GM23248 (cell line): Measurements from ENCODE around the gene STKLD1. TPM values are rescaled to one million over a fixed set of nuclear protein-coding genes. Genes with fewer than 3 reads are reported as not detected.

ENCODE experiments used
- DNase-seq: peaks from one replicate; pipeline ENCODE4 v3.0.0-alpha.2; 2015
- H2AFZ ChIP-seq: fragments of 200-600 bp; sonication (generic); 2 replicates; pipeline ENCODE4 v1.6.1; 2016; ENCODE audit warnings: antibody characterized with exemption
- H3F3A ChIP-seq: fragments of 200-600 bp; sonication (generic); 2 replicates; pipeline ENCODE4 v1.6.1; 2016; ENCODE audit warnings: mild to moderate bottlenecking, antibody characterized with exemption, mixed run types; ENCODE audit not compliant: insufficient read depth
- H3K27ac ChIP-seq: fragments of 200-600 bp; sonication (generic); 2 replicates; pipeline ENCODE4 v1.5.1; 2016; ENCODE audit warnings: mild to moderate bottlenecking
- H3K27me3 ChIP-seq: fragments of 200-600 bp; sonication (generic); replicated peaks from 2 replicates; pipeline ENCODE4 v1.6.1; 2016; ENCODE audit warnings: mild to moderate bottlenecking; ENCODE audit not compliant: insufficient read depth
- H3K36me3 ChIP-seq: fragments of 200-600 bp; sonication (generic); 2 replicates; pipeline ENCODE4 v1.6.1; 2016; ENCODE audit warnings: low read depth, mild to moderate bottlenecking
- H3K4me1 ChIP-seq: fragments of 200-600 bp; sonication (generic); 2 replicates; pipeline ENCODE4 v1.6.1; 2016; ENCODE audit warnings: mild to moderate bottlenecking; ENCODE audit not compliant: insufficient read depth
- H3K4me2 ChIP-seq: fragments of 200-600 bp; sonication (generic); one replicate; pipeline ENCODE4 v1.6.1; 2016; ENCODE audit warnings: mild to moderate bottlenecking; ENCODE audit not compliant: unreplicated experiment
- H3K4me3 ChIP-seq: fragments of 200-600 bp; sonication (generic); 2 replicates; pipeline ENCODE4 v1.5.1; 2016; ENCODE audit warnings: mild to moderate bottlenecking
- H3K79me2 ChIP-seq: fragments of 200-600 bp; sonication (generic); 2 replicates; pipeline ENCODE4 v1.6.1; 2016; ENCODE audit warnings: mild to moderate bottlenecking; ENCODE audit not compliant: insufficient read depth
- H3K9ac ChIP-seq: fragments of 200-600 bp; sonication (generic); 2 replicates; pipeline ENCODE4 v1.6.1; 2016; ENCODE audit warnings: mild to moderate bottlenecking
- H3K9me2 ChIP-seq: fragments of 200-600 bp; sonication (generic); 2 replicates; pipeline ENCODE4 v1.6.1; 2016; ENCODE audit warnings: mixed run types, mild to moderate bottlenecking, moderate library complexity; ENCODE audit not compliant: insufficient read depth
- H3K9me3 ChIP-seq: fragments of 200-600 bp; sonication (generic); one replicate; pipeline ENCODE4 v1.6.1; 2017; ENCODE audit warnings: low read depth
- H4K20me1 ChIP-seq: fragments of 200-600 bp; sonication (generic); 2 replicates; pipeline ENCODE4 v1.6.0; 2016; ENCODE audit not compliant: insufficient read depth
- EZH2 ChIP-seq: fragments of 200-600 bp; sonication (generic); IDR thresholded peaks from 2 replicates; pipeline ENCODE4 v1.6.1; 2018; ENCODE audit warnings: antibody characterized with exemption, mild to moderate bottlenecking; ENCODE audit not compliant: insufficient read depth, poor library complexity, severe bottlenecking
- EZH2phosphoT487 ChIP-seq: fragments of 200-600 bp; sonication (generic); IDR thresholded peaks from 2 replicates; pipeline ENCODE4 v1.6.1; 2018; ENCODE audit warnings: antibody characterized with exemption, moderate library complexity, mild to moderate bottlenecking, low read depth; ENCODE audit not compliant: insufficient read depth
- WGBS, 2 experiments: methylation state at CpG; one replicate each; pipeline ENCODE4 v1.1.6; 2015 to 2017; ENCODE audit warnings: low lambda C conversion rate in 2 of 2, low coverage in 1 of 2; ENCODE audit errors: missing lambda C conversion rate in 2 of 2; 5-methylcytosine and 5-hydroxymethylcytosine counted together
- in situ Hi-C: fragments of 300-500 bp; cut with MboI; formaldehyde crosslinking; loops from 2 replicates; pipeline ENCODE4 v1.15.0; 2020
- polyA plus RNA-seq: library from polyadenylated mRNA; unstranded; fragments of >200 nt; fragmentation: Nextera tagmentation; extraction: Ambion mirVana; gene quantifications from 2 replicates; pipeline ENCODE4 v1.2.1, GENCODE V29; 2016
- total RNA-seq: library from RNA; depleted of rRNA; stranded (reverse); fragments of >200 nt; shearing (Covaris generic); gene quantifications from 2 replicates; pipeline ENCODE4 v1.2.3, GENCODE V29; 2014

STKLD1 gene
- total and polyA plus RNA-seq, 2 experiments from 2014 or later: 0.32 to 0.38 TPM

DNA sequence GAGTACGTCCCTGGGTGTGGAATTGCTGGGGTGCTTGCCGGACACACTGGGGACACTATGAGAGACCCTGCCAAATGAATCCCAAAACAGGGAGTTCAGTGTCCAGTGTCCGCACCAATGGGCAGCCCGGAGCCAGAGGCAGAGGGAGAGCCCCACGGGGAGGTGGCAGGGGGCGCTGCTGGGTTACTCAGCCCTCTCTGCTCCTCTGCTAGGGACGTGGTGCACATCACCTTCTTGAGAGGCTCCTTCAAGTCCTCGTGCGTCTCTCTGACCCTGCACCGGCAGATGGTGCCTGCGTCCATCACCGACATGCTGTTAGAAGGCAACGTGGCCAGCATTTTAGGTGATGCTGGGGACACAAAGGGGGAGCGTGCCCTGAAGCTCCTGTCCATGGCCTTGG is 20.8 kb downstream of the STKLD1 start:
- no peaks in the 10 kb centered on the region for H3F3A ChIP-seq
- no peak overlapping the region for H3K4me2 ChIP-seq
- no peak overlapping the region for H3K9ac ChIP-seq
- no peaks in the 10 kb centered on the region for H4K20me1 ChIP-seq
- H3K27ac ChIP-seq: no peak overlapping the region
- peak; percentile 48 for DNase-seq
- no peak overlapping the region for H3K4me3 ChIP-seq
- in situ Hi-C loops: no loop called here
- H3K4me1 ChIP-seq: no peaks in the 10 kb centered on the region
- TF ChIP-seq EZH2 (no peak), EZH2phosphoT487 (no peak)
- no peak overlapping the region for H2AFZ ChIP-seq
- no peaks in the 10 kb centered on the region for H3K36me3 ChIP-seq
- WGBS, 2 experiments: 13 to 16% methylated on average over 14 of the region's 14 CpGs
- no peaks in the 10 kb centered on the region for H3K9me2 ChIP-seq
- H3K79me2 ChIP-seq: no peaks in the 10 kb centered on the region
- no peaks in the 10 kb centered on the region for H3K9me3 ChIP-seq
- peaks cover 6% of the 10 kb centered on the region for H3K27me3 ChIP-seq

DNA sequence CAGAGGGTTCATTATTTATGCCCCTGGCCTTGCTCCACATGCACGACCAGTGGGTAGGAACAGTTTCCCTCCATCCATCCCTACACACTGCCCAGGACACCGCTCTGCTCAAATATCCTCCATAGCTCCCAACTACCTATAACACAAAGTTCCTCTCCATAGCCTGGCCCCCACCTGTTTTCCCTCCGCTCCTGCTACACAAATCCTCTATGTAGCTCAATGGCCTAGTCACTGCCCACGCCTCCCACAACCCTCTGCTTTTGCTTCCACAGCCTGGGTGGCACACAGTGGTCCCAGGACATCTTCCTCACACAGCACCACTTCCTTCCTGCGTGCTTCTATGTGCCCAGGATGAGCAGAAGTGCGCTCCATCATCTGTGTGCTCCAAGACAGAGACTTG is 21.2 kb downstream of the STKLD1 start:
- no peak for DNase-seq
- Histone ChIP-seq H3K4me3 (no peak overlapping the region), H3K9ac (no peak overlapping the region), H3K4me2 (no peak overlapping the region), H3K36me3 (no peaks in the 10 kb centered on the region), H3K27ac (no peak overlapping the region), H3K79me2 (no peaks in the 10 kb centered on the region), H3K9me2 (no peaks in the 10 kb centered on the region), H3K4me1 (no peaks in the 10 kb centered on the region), H3K27me3 (peaks cover 6% of the 10 kb centered on the region), H3K9me3 (no peaks in the 10 kb centered on the region), H3F3A (no peaks in the 10 kb centered on the region), H2AFZ (no peak overlapping the region), H4K20me1 (no peaks in the 10 kb centered on the region)
- TF ChIP-seq EZH2 (no peak), EZH2phosphoT487 (no peak)
- 48 to 54% methylated on average over 6 of the region's 6 CpGs for WGBS, 2 experiments
- in situ Hi-C loops: no loop called here

DNA sequence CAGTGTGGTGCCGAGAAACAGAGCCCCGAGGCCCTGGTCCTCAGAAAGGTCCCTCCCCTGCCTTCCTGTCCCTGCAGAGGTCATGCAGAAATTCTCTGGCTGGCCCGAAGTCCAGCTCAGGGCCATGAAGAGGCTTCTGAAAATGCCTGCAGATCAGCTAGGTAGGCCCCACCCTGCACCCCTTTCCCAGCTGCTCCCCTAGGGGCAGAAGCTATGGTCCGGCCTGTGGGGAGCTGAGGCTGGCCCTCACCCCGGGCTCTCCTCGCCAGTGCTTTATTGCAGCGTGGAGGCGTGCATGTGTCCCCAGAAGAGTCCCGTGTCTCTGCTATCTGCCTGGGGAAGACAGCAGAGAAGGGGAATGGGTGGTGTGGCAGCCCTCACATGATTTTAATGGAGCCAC is 21.7 kb downstream of the STKLD1 start:
- DNase-seq: no peak
- no peaks in the 10 kb centered on the region for H3K79me2 ChIP-seq
- H3K9ac ChIP-seq: no peak overlapping the region
- no peak overlapping the region for H2AFZ ChIP-seq
- H3K9me2 ChIP-seq: no peaks in the 10 kb centered on the region
- TF ChIP-seq EZH2phosphoT487 (no peak), EZH2 (no peak)
- H3K4me1 ChIP-seq: no peaks in the 10 kb centered on the region
- H3K36me3 ChIP-seq: no peaks in the 10 kb centered on the region
- H4K20me1 ChIP-seq: no peaks in the 10 kb centered on the region
- WGBS, 2 experiments: 59 to 60% methylated on average over 7 to 9 of the region's 9 CpGs
- no peak overlapping the region for H3K4me3 ChIP-seq
- no peaks in the 10 kb centered on the region for H3K9me3 ChIP-seq
- in situ Hi-C loops: no loop called here
- no peaks in the 10 kb centered on the region for H3F3A ChIP-seq
- H3K4me2 ChIP-seq: no peak overlapping the region
- H3K27ac ChIP-seq: no peak overlapping the region
- H3K27me3 ChIP-seq: peaks cover 6% of the 10 kb centered on the region

DNA sequence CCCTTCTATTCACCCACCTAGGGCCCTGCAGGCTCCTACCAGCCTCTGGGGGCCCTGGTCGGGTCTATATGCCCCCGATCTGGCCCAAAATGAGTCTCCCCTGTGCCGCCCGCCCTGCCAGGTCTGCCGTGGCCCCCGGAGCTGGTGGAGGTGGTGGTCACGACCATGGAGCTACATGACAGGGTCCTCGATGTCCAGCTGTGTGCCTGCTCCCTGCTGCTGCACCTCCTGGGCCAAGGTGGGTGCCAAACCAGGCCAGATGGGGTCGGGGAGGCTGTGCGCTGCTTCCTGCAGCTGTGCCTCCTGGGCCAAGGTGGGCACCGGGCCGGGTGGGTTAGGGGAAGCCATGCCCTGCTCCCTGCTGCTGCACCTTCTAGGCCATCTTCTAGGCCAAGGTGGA is 24.1 kb downstream of the STKLD1 start:
- no peak for DNase-seq
- in situ Hi-C loops: no loop called here
- H3K4me1 ChIP-seq: peaks cover 2% of the 10 kb centered on the region; the same call in 1 of the 2 replicates
- 82 to 83% methylated on average over 11 to 12 of the region's 12 CpGs for WGBS, 2 experiments
- no peak overlapping the region for H3K27ac ChIP-seq
- H4K20me1 ChIP-seq: no peaks in the 10 kb centered on the region
- no peak for TF ChIP-seq EZH2phosphoT487
- no peak for TF ChIP-seq EZH2
- H3K4me3 ChIP-seq: no peak overlapping the region
- H3K36me3 ChIP-seq: no peaks in the 10 kb centered on the region
- H3K27me3 ChIP-seq: peaks cover 2% of the 10 kb centered on the region
- no peaks in the 10 kb centered on the region for H3K9me2 ChIP-seq
- H3K79me2 ChIP-seq: no peaks in the 10 kb centered on the region
- no peaks in the 10 kb centered on the region for H3K9me3 ChIP-seq
- H3F3A ChIP-seq: peaks cover under 1% of the 10 kb centered on the region; the same call in 1 of the 2 replicates
- H3K4me2 ChIP-seq: no peak overlapping the region
- no peak overlapping the region for H2AFZ ChIP-seq
- H3K9ac ChIP-seq: no peak overlapping the region

DNA sequence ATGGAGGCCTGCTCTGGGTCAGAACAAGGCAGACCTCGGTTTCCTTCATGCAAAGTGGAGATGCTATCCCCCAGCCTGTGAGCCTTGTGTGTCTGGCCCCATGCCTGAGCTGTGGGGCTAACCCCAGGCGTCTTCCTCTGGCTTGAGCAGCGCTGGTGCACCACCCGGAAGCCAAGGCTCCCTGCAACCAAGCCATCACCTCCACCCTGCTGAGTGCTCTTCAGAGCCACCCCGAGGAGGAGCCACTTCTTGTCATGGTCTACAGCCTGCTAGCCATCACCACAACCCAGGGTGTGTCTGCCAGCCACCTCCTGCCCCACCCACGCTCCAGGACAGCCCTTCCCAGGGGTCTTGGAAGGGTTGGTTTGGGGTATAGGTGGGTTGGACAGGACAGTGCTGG is 25.4 kb downstream of the STKLD1 start:
- Histone ChIP-seq H4K20me1 (no peaks in the 10 kb centered on the region), H3K27ac (no peak overlapping the region), H3K9me3 (no peaks in the 10 kb centered on the region), H2AFZ (no peak overlapping the region), H3K9me2 (no peaks in the 10 kb centered on the region), H3K4me2 (no peak overlapping the region), H3K79me2 (no peaks in the 10 kb centered on the region), H3K4me3 (no peak overlapping the region), H3F3A (peaks cover 13% of the 10 kb centered on the region), H3K27me3 (no peaks in the 10 kb centered on the region; the same call in 1 of the 2 replicates), H3K9ac (no peak overlapping the region), H3K4me1 (peaks cover 12% of the 10 kb centered on the region), H3K36me3 (no peaks in the 10 kb centered on the region; the same call in 1 of the 2 replicates)
- TF ChIP-seq EZH2 (no peak), EZH2phosphoT487 (no peak)
- 85 to 90% methylated on average over 6 of the region's 6 CpGs for WGBS, 2 experiments
- no peak for DNase-seq
- in situ Hi-C loops: no loop called here
